ENCODE results near the gene SLAMF9. TPM values are rescaled to one million over a fixed set of nuclear protein-coding genes. Genes with fewer than 3 reads are reported as not detected.

SLAMF9 gene
- total RNA-seq, 1 experiment from 2014 or later: not detected

DNA sequence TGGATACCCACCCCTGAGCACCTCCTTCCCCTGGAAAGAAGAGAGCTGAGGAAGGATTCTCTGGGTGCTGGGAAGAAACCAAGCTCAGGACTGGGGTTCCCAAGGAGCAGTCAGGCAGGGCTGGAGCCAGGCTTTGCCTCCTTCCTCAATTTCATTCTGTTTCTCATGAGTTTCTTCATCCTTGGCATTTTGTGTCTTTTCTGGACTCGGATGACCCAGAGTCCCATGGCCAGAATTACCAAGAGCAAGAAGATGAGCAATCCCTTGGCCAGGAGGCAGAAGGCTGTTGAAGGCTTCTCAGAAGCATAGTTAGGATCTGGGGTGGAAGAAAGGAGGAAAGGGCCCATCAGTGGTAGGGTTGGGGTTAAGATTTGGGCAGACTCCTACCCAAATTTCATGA is 2.5 kb downstream of the SLAMF9 start:
- no peak overlapping the region for H3K4me3 Mint-ChIP-seq
- peak; percentile 8 for DNase-seq

More for the DNA sequence above, 2.5 kb downstream of the SLAMF9 start:
- Histone ChIP-seq H2BK12ac (ENCODE audit: insufficient read length, low read depth, low read length) (no peak overlapping the region), H3K27ac (ENCODE audit: insufficient read length, low read depth, low read length) (no peak overlapping the region), H3K79me1 (ENCODE audit: insufficient read depth, low read depth, low read length, poor library complexity, severe bottlenecking) (no peaks in the 10 kb centered on the region), H4K8ac (replicated peaks; ENCODE audit: insufficient read length, low read depth, low read length) (no peak overlapping the region), H2AFZ (ENCODE audit: low read length) (no peak overlapping the region), H2AK5ac (ENCODE audit: insufficient read length, low read length) (no peak overlapping the region), H3K27me3 (ENCODE audit: insufficient read depth, low read length) (no peaks in the 10 kb centered on the region; the same call in 1 of the 2 replicates), H3K56ac (ENCODE audit: insufficient read length, low read depth, low read length) (no peak overlapping the region), H2BK5ac (ENCODE audit: insufficient read length, low read length) (no peak overlapping the region), H3K14ac (ENCODE audit: insufficient read depth, low read length) (no peak overlapping the region), H4K20me1 (ENCODE audit: control insufficient read depth, insufficient read depth, insufficient read length) (no peaks in the 10 kb centered on the region), H4K91ac (ENCODE audit: insufficient read length, low read depth, low read length) (no peak overlapping the region), H2BK20ac (ENCODE audit: low read depth, low read length, poor library complexity, severe bottlenecking) (no peak overlapping the region), H3K4ac (ENCODE audit: low read depth, low read length) (no peak overlapping the region), H3K9me3 (ENCODE audit: control insufficient read depth, low read depth, low read length) (no peaks in the 10 kb centered on the region), H3K18ac (ENCODE audit: insufficient read length, low read depth, low read length) (no peak overlapping the region), H3T11ph (ENCODE audit: low read length) (no peak overlapping the region), H3K23me2 (ENCODE audit: insufficient read length, low read depth, low read length, poor library complexity, severe bottlenecking) (no peaks in the 10 kb centered on the region), H3K9ac (ENCODE audit: extremely low read depth, insufficient read length, low read length) (no peak overlapping the region), H2BK120ac (ENCODE audit: low read depth, low read length, poor library complexity, severe bottlenecking) (no peak overlapping the region), H4K5ac (ENCODE audit: insufficient read length, low read depth, low read length) (no peak overlapping the region), H2BK15ac (ENCODE audit: low read depth, low read length) (no peak overlapping the region), H3K4me2 (ENCODE audit: insufficient read depth, insufficient read length, low read length) (no peak overlapping the region), H3K79me2 (ENCODE audit: insufficient read depth, low read length) (no peaks in the 10 kb centered on the region), H3K23ac (ENCODE audit: insufficient read length, low read depth, low read length) (no peak overlapping the region), H3K4me1 (ENCODE audit: insufficient read depth, low read length) (no peaks in the 10 kb centered on the region; the same call in 1 of the 2 replicates)
- TF ChIP-seq, protein P1, sequence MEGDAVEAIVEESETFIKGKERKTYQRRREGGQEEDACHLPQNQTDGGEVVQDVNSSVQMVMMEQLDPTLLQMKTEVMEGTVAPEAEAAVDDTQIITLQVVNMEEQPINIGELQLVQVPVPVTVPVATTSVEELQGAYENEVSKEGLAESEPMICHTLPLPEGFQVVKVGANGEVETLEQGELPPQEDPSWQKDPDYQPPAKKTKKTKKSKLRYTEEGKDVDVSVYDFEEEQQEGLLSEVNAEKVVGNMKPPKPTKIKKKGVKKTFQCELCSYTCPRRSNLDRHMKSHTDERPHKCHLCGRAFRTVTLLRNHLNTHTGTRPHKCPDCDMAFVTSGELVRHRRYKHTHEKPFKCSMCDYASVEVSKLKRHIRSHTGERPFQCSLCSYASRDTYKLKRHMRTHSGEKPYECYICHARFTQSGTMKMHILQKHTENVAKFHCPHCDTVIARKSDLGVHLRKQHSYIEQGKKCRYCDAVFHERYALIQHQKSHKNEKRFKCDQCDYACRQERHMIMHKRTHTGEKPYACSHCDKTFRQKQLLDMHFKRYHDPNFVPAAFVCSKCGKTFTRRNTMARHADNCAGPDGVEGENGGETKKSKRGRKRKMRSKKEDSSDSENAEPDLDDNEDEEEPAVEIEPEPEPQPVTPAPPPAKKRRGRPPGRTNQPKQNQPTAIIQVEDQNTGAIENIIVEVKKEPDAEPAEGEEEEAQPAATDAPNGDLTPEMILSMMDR (conservative IDR thresholded peaks at IDR 0.05): no peak
- no peak overlapping the region for H3K27ac Mint-ChIP-seq
- no peaks in the 10 kb centered on the region for H3K9me3 Mint-ChIP-seq
- no peaks in the 10 kb centered on the region for H3K36me3 Mint-ChIP-seq (ENCODE audit: insufficient read depth in 1 of 3, low read depth in 3 of 3)
- H3K27me3 Mint-ChIP-seq (ENCODE audit: low read depth): peaks cover 23% of the 10 kb centered on the region
- no CpG with 5 or more reads among the region's 1 CpG for WGBS (ENCODE audit: extremely low coverage, insufficient read length, low lambda C conversion rate)
- peaks cover 2 to 5% of the 10 kb centered on the region in 2 experiments for H3K4me1 Mint-ChIP-seq

Data from H9 (cell line).